ENCODE measurements around the gene ZNF346.
A peak's percentile ranks its signal among the peaks of the same experiment; 100 is the strongest.

ZNF346 gene

DNA sequence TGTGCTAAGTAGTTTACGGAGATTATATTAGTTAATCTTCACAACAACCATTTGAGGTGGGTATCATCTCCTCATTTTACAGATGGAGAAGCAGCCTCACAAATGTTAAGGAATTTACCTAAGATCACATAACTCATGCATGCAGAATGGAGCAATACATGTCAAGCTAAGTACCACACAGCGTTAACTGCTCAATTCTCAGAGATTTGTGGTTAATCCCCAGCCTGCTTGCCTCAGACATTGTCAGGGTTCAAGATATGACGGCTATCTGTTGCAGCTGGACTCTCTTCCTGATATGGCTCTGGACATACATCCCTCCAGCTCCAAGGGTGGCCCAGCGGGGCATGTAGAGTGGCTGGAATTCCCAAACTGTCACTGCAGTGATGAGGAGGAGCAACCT lies 7.3 kb upstream of the ZNF346 start:
- no peaks in the 10 kb centered on the region for H3K4me1 ChIP-seq (ENCODE audit: control insufficient read depth, low read depth, low read length)
- no peaks in the 10 kb centered on the region for H3K79me1 ChIP-seq (ENCODE audit: low read length)
- no peak overlapping the region for H3K4me2 ChIP-seq (ENCODE audit: low read length)
- H4K5ac ChIP-seq (ENCODE audit: low read length), result no peak overlapping the region
- H3K4me3 ChIP-seq (ENCODE audit: low read length), result no peak overlapping the region
- DNase-seq, result no peak
- no peak overlapping the region for H3K27ac ChIP-seq (ENCODE audit: low read depth, low read length)
- no peak overlapping the region for H3K9ac ChIP-seq (ENCODE audit: low read length)
- H3K18ac ChIP-seq (ENCODE audit: low read length), result no peak overlapping the region
- no peak overlapping the region for H2BK15ac ChIP-seq (replicated peaks; ENCODE audit: low read depth)
- H3K79me2 ChIP-seq (ENCODE audit: control insufficient read depth, insufficient read depth, low read length), result no peaks in the 10 kb centered on the region
- WGBS (ENCODE audit: extremely low coverage, insufficient coverage, low lambda C conversion rate), result no CpG with 5 or more reads among the region's 4 CpGs
- no peaks in the 10 kb centered on the region for H3K36me3 ChIP-seq (ENCODE audit: control insufficient read depth, insufficient read depth, low read length)
- no peak overlapping the region for H2BK5ac ChIP-seq (ENCODE audit: low read length)
- no peak overlapping the region for H3K23ac ChIP-seq (ENCODE audit: low read length)
- no peak overlapping the region for H2BK120ac ChIP-seq (ENCODE audit: low read depth, low read length)
- no peak overlapping the region for H3K56ac ChIP-seq (ENCODE audit: low read length)
- H3K27me3 ChIP-seq (ENCODE audit: insufficient read depth, low read length, poor library complexity), result no peaks in the 10 kb centered on the region
- H3K4ac ChIP-seq (ENCODE audit: low read depth, low read length), result no peak overlapping the region
- no peak overlapping the region for H4K8ac ChIP-seq (ENCODE audit: low read depth, low read length)
- no peak overlapping the region for H2AK5ac ChIP-seq (ENCODE audit: low read length)

DNA sequence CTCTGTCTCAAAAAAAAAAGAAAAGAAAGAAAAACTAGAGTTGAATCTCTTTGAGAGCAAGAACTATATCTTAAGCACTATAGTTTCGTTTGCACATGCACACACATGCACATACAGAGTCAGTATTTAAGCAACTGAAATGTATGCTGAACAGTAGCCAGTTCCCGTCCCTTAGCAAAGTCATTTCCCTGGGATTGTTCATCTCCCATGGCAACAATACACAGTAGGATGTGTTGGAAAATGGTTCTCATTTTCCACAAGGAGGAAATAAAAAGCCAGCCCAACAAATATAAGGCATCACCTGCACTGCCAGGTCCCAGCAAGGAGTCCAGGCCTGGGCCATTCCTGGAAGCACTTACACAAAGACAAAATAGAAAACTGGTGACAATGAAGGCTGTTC lies 4.2 kb upstream of the ZNF346 start:
- Histone ChIP-seq H3K23ac (ENCODE audit: low read length) (no peak overlapping the region), H3K27ac (ENCODE audit: low read depth, low read length) (no peak overlapping the region), H4K5ac (ENCODE audit: low read length) (no peak overlapping the region), H3K79me2 (ENCODE audit: control insufficient read depth, insufficient read depth, low read length) (peaks cover under 1% of the 10 kb centered on the region), H2BK120ac (ENCODE audit: low read depth, low read length) (no peak overlapping the region), H3K36me3 (ENCODE audit: control insufficient read depth, insufficient read depth, low read length) (no peaks in the 10 kb centered on the region), H3K79me1 (ENCODE audit: low read length) (peaks cover under 1% of the 10 kb centered on the region), H3K18ac (ENCODE audit: low read length) (no peak overlapping the region), H2AK5ac (ENCODE audit: low read length) (no peak overlapping the region), H3K4me2 (ENCODE audit: low read length) (no peak overlapping the region), H2BK5ac (ENCODE audit: low read length) (no peak overlapping the region), H3K4me1 (ENCODE audit: control insufficient read depth, low read depth, low read length) (peaks cover under 1% of the 10 kb centered on the region), H3K9ac (ENCODE audit: low read length) (no peak overlapping the region), H3K4ac (ENCODE audit: low read depth, low read length) (no peak overlapping the region), H2BK15ac (replicated peaks; ENCODE audit: low read depth) (no peak overlapping the region), H4K8ac (ENCODE audit: low read depth, low read length) (no peak overlapping the region), H3K4me3 (ENCODE audit: low read length) (no peak overlapping the region), H3K56ac (ENCODE audit: low read length) (no peak overlapping the region), H3K27me3 (ENCODE audit: insufficient read depth, low read length, poor library complexity) (no peaks in the 10 kb centered on the region)
- no peak for DNase-seq
- WGBS (ENCODE audit: extremely low coverage, insufficient coverage, low lambda C conversion rate), result no CpG with 5 or more reads among the region's 2 CpGs

DNA sequence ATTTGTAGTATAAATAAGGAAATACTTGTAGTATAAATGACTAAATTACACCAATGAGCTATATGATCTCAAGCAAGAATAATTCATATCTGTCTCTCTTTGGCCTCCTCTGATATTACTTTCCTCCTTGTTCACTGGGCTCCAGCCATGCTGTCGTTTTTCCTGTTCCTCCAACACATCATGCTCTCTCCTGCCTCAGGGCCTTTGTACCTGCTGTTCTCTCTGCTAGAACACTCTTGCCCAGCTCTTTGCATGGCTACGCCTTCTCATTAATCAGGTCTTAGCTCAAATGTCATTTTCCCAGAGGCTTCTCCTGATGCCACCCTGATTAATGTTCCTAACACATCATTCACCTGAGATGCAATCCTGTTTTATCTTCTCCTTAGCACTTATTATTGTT lies 2.5 kb upstream of the ZNF346 start:
- Histone ChIP-seq H3K4me2 (ENCODE audit: low read length) (no peak overlapping the region), H3K27ac (ENCODE audit: low read depth, low read length) (no peak overlapping the region), H4K8ac (ENCODE audit: low read depth, low read length) (no peak overlapping the region), H3K27me3 (ENCODE audit: insufficient read depth, low read length, poor library complexity) (no peaks in the 10 kb centered on the region), H3K79me1 (ENCODE audit: low read length) (peaks cover 7% of the 10 kb centered on the region), H2AK5ac (ENCODE audit: low read length) (no peak overlapping the region), H3K23ac (ENCODE audit: low read length) (no peak overlapping the region), H2BK120ac (ENCODE audit: low read depth, low read length) (no peak overlapping the region), H3K56ac (ENCODE audit: low read length) (no peak overlapping the region), H3K4me3 (ENCODE audit: low read length) (no peak overlapping the region), H2BK5ac (ENCODE audit: low read length) (no peak overlapping the region), H2BK15ac (replicated peaks; ENCODE audit: low read depth) (no peak overlapping the region), H3K18ac (ENCODE audit: low read length) (no peak overlapping the region), H4K5ac (ENCODE audit: low read length) (no peak overlapping the region), H3K79me2 (ENCODE audit: control insufficient read depth, insufficient read depth, low read length) (peaks cover 7% of the 10 kb centered on the region), H3K9ac (ENCODE audit: low read length) (no peak overlapping the region), H3K4ac (ENCODE audit: low read depth, low read length) (no peak overlapping the region), H3K36me3 (ENCODE audit: control insufficient read depth, insufficient read depth, low read length) (no peaks in the 10 kb centered on the region), H3K4me1 (ENCODE audit: control insufficient read depth, low read depth, low read length) (peaks cover 3% of the 10 kb centered on the region)
- WGBS (ENCODE audit: extremely low coverage, insufficient coverage, low lambda C conversion rate), result no CpG with 5 or more reads among the region's 2 CpGs
- no peak for DNase-seq

DNA sequence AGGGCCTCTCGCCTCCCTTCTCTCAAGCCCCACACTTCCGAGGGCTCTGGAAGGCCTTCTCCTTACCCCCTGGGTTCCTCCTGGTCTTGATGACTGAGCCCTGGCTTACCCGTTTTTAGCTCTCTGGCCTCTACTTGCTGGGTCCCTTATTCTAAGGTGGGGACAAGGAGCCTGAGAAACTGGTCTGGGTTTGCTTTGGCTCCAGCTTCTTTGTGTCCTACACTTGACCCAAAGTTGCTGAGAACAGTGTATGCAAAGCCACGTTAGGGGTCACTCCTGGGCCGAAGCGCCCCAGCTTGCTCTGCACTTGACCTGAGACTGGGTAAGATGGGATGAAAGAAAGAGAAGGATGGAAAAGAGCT lies 788 bp downstream of the ZNF346 start:
- no peak overlapping the region for H2BK120ac ChIP-seq (ENCODE audit: low read depth, low read length)
- no peak overlapping the region for H4K8ac ChIP-seq (ENCODE audit: low read depth, low read length)
- H3K79me2 ChIP-seq (ENCODE audit: control insufficient read depth, insufficient read depth, low read length), result peaks cover 7% of the 10 kb centered on the region
- no peak for DNase-seq
- H3K4me3 ChIP-seq (ENCODE audit: low read length), result peak overlapping the region; percentile 79
- peaks cover 7% of the 10 kb centered on the region for H3K79me1 ChIP-seq (ENCODE audit: low read length)
- H3K27ac ChIP-seq (ENCODE audit: low read depth, low read length), result no peak overlapping the region
- peak overlapping the region; percentile 0 for H3K23ac ChIP-seq (ENCODE audit: low read length)
- no peak overlapping the region for H2BK5ac ChIP-seq (ENCODE audit: low read length)
- H3K18ac ChIP-seq (ENCODE audit: low read length), result no peak overlapping the region
- H3K4me1 ChIP-seq (ENCODE audit: control insufficient read depth, low read depth, low read length), result peaks cover 3% of the 10 kb centered on the region
- no peak overlapping the region for H4K5ac ChIP-seq (ENCODE audit: low read length)
- H2AK5ac ChIP-seq (ENCODE audit: low read length), result no peak overlapping the region
- H3K36me3 ChIP-seq (ENCODE audit: control insufficient read depth, insufficient read depth, low read length), result no peaks in the 10 kb centered on the region
- peak overlapping the region; percentile 98 for H3K56ac ChIP-seq (ENCODE audit: low read length)
- H2BK15ac ChIP-seq (replicated peaks; ENCODE audit: low read depth), result no peak overlapping the region
- H3K27me3 ChIP-seq (ENCODE audit: insufficient read depth, low read length, poor library complexity), result no peaks in the 10 kb centered on the region
- H3K9ac ChIP-seq (ENCODE audit: low read length), result peak overlapping the region; percentile 66
- H3K4ac ChIP-seq (ENCODE audit: low read depth, low read length), result no peak overlapping the region
- H3K4me2 ChIP-seq (ENCODE audit: low read length), result peak overlapping the region; percentile 26
- no CpG with 5 or more reads among the region's 6 CpGs for WGBS (ENCODE audit: extremely low coverage, insufficient coverage, low lambda C conversion rate)

DNA sequence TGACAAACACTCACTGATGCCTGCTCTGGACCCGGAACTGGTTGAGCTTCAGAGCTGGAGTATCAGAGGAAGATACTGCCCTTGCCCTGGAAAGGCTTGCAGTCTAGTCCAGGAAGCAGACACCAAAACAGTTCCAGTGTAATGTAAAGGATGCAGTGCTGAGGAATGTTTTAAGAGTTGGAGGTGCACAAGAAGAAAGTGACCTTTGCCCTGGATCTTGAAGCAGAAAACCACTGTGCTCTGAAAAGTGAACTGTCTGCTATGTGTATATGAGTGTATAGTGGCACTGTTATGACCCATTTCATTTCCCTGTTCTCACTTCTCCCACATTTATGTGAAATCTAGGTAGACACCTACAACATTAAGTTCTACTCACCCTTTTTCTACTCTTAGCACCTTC lies 2.1 kb downstream of the ZNF346 start:
- H3K4me2 ChIP-seq (ENCODE audit: low read length), result no peak overlapping the region
- H3K18ac ChIP-seq (ENCODE audit: low read length), result no peak overlapping the region
- H3K27ac ChIP-seq (ENCODE audit: low read depth, low read length), result no peak overlapping the region
- no peak overlapping the region for H3K56ac ChIP-seq (ENCODE audit: low read length)
- H3K9ac ChIP-seq (ENCODE audit: low read length), result no peak overlapping the region
- H3K36me3 ChIP-seq (ENCODE audit: control insufficient read depth, insufficient read depth, low read length), result no peaks in the 10 kb centered on the region
- no CpG with 5 or more reads among the region's 1 CpG for whole genome bisulfite sequencing (ENCODE audit: extremely low coverage, insufficient coverage, low lambda C conversion rate)
- peaks cover 3% of the 10 kb centered on the region for H3K4me1 ChIP-seq (ENCODE audit: control insufficient read depth, low read depth, low read length)
- H3K23ac ChIP-seq (ENCODE audit: low read length), result no peak overlapping the region
- peaks cover 7% of the 10 kb centered on the region for H3K79me2 ChIP-seq (ENCODE audit: control insufficient read depth, insufficient read depth, low read length)
- no peak overlapping the region for H2BK5ac ChIP-seq (ENCODE audit: low read length)
- H3K4ac ChIP-seq (ENCODE audit: low read depth, low read length), result no peak overlapping the region
- H3K4me3 ChIP-seq (ENCODE audit: low read length), result no peak overlapping the region
- no peak overlapping the region for H4K8ac ChIP-seq (ENCODE audit: low read depth, low read length)
- no peaks in the 10 kb centered on the region for H3K27me3 ChIP-seq (ENCODE audit: insufficient read depth, low read length, poor library complexity)
- H4K5ac ChIP-seq (ENCODE audit: low read length), result no peak overlapping the region
- no peak overlapping the region for H2BK120ac ChIP-seq (ENCODE audit: low read depth, low read length)
- no peak overlapping the region for H2AK5ac ChIP-seq (ENCODE audit: low read length)
- no peak for DNase-seq
- H2BK15ac ChIP-seq (replicated peaks; ENCODE audit: low read depth), result no peak overlapping the region
- peaks cover 7% of the 10 kb centered on the region for H3K79me1 ChIP-seq (ENCODE audit: low read length)

DNA sequence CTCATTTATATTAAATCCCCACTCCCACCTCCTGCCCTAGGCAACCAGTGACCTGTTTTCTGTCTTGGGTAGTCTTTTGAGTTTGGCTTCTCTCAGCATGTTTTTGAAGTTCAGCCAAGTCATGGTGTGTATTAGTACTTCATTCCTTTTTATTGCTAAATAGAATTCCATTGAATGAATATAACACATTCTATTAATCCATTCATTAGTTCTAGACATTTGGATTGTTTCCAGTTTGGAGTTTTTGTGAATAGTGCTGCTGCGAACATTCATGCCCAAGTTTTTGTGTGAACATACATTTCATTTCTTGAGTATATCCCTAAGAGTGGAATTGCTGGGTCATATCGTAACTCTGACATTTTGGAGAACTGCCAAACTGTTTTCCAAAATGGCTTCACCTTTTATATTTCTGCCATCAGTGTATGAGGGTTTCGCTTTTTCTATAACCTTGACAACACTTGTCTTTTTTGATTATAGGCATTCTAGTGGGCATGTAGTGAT lies 2.7 kb downstream of the ZNF346 start:
- Histone ChIP-seq H3K27me3 (ENCODE audit: insufficient read depth, low read length, poor library complexity) (no peaks in the 10 kb centered on the region), H3K4me3 (ENCODE audit: low read length) (no peak overlapping the region), H3K23ac (ENCODE audit: low read length) (no peak overlapping the region), H3K9ac (ENCODE audit: low read length) (no peak overlapping the region), H3K27ac (ENCODE audit: low read depth, low read length) (no peak overlapping the region), H3K79me2 (ENCODE audit: control insufficient read depth, insufficient read depth, low read length) (peaks cover 7% of the 10 kb centered on the region), H4K8ac (ENCODE audit: low read depth, low read length) (no peak overlapping the region), H3K4ac (ENCODE audit: low read depth, low read length) (no peak overlapping the region), H3K56ac (ENCODE audit: low read length) (no peak overlapping the region), H2AK5ac (ENCODE audit: low read length) (no peak overlapping the region), H3K18ac (ENCODE audit: low read length) (no peak overlapping the region), H3K4me2 (ENCODE audit: low read length) (no peak overlapping the region), H3K79me1 (ENCODE audit: low read length) (peaks cover 8% of the 10 kb centered on the region), H3K36me3 (ENCODE audit: control insufficient read depth, insufficient read depth, low read length) (no peaks in the 10 kb centered on the region), H2BK120ac (ENCODE audit: low read depth, low read length) (no peak overlapping the region), H2BK15ac (replicated peaks; ENCODE audit: low read depth) (no peak overlapping the region), H3K4me1 (ENCODE audit: control insufficient read depth, low read depth, low read length) (peaks cover 3% of the 10 kb centered on the region), H2BK5ac (ENCODE audit: low read length) (no peak overlapping the region), H4K5ac (ENCODE audit: low read length) (no peak overlapping the region)
- WGBS (ENCODE audit: extremely low coverage, insufficient coverage, low lambda C conversion rate), result no CpG with 5 or more reads among the region's 3 CpGs
- no peak for DNase-seq

Data from mesendoderm (in vitro differentiated cells).